ENCODE measurements around the gene PEX16.

- TF ChIP-seq, protein P1, sequence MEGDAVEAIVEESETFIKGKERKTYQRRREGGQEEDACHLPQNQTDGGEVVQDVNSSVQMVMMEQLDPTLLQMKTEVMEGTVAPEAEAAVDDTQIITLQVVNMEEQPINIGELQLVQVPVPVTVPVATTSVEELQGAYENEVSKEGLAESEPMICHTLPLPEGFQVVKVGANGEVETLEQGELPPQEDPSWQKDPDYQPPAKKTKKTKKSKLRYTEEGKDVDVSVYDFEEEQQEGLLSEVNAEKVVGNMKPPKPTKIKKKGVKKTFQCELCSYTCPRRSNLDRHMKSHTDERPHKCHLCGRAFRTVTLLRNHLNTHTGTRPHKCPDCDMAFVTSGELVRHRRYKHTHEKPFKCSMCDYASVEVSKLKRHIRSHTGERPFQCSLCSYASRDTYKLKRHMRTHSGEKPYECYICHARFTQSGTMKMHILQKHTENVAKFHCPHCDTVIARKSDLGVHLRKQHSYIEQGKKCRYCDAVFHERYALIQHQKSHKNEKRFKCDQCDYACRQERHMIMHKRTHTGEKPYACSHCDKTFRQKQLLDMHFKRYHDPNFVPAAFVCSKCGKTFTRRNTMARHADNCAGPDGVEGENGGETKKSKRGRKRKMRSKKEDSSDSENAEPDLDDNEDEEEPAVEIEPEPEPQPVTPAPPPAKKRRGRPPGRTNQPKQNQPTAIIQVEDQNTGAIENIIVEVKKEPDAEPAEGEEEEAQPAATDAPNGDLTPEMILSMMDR (conservative IDR thresholded peaks at IDR 0.05; ENCODE audit: low read length) = no peak
- TF ChIP-seq EZH2phosphoT487 (IDR thresholded peaks at IDR 0.05; ENCODE audit: borderline replicate concordance, low read depth, low read length) = no peak
Measured at GRCh38 chr11:45899086-45899447, 18.6 kb downstream of the PEX16 start.

All from OCI-LY7 (cell line).